IPS DF 19.7 (cell line): ENCODE results near the gene DCLRE1B.

Source experiments
- DNase-seq: peaks from one replicate; pipeline ENCODE4 v3.0.0-alpha.2; 2013; ENCODE audit warnings: low read depth, low spot score

DCLRE1B gene

DNA sequence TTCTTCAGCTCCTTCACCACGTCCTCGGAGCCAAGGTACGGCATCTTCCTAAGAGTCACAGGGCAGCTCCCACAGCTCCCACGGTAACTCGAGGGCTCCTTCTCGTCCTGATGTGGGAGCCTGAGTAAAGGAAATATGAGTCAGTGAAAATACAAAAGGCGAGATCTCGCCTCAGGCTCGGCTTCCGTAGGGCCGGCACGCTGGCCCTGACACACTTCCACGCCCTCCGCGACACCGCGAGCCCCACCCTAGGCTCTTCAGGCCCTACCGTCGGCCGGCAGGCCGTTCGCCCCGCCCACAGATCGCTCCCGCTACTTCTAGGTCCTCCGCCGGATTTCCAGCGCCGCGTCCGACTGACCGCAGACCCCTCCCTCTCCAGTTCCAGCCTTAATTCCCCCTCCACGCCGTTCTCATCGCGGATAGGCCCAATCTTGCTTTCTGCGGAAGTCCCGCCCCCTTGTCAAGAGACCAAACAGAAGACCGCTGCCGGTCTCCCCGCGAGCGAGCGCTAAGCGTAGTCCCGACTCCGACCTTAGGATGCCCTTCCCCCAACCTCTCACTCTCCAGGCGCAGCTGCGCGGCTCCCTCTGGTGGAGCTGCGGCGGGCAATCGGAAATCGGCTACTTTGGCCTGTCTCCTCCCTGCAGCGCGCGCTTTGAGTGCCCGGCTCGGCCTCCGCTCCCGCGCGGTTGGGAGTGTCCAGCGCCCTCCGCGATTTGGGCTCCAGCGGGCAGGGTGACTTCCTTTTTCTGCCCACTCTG is at the start of gene DCLRE1B, which contains the start of gene AP4B1:
Gene DCLRE1B (plus strand): TSS at position 653 of the 761 bp plus-strand sequence. CDS start 261 bp downstream, outside the sequence.
Gene AP4B1 (minus strand): TSS at position 126 of the 761 bp plus-strand sequence. CDS start 82 bp downstream, at position 44.
- DNase-seq: peak; percentile 98

DNA sequence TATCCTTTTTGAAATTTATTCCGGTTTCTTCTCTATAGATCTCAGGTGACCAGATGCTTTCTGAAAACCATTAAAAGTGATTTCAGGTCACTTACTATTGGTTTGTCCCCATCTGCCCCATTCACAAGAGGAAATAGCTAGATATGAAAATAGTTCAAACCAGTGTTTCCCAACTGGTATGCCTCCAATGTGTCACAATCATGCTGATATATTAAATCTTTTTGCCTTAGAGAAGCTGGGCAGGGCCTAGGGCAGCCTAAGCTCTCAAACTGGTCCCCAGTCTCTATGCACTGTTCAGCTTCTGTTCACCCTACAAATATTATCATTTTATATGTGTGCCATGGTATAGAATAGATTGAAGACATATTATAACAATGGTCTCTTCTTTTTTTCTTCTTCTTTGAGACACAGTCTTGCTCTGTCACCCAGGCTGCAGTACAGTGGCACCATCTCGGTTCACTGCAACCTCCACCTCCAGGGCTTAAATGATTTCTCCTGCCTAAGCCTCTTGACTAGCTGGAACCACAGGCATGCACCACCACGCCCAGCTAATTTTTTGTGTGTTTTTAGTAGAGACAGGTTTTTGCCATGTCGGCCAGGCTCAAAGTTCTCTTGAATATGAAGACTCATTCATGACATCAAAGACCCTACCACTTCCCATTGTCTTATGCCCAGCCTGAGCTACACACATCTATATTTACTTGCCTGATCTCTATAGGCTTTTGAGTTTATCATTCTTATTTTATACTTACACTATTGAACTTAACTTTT is 49.3 kb upstream of the DCLRE1B start:
- DNase-seq: no peak

GRCh38 chr1:113856401-113856790 is 48.7 kb upstream of the DCLRE1B start:
- no peak for DNase-seq

DNA sequence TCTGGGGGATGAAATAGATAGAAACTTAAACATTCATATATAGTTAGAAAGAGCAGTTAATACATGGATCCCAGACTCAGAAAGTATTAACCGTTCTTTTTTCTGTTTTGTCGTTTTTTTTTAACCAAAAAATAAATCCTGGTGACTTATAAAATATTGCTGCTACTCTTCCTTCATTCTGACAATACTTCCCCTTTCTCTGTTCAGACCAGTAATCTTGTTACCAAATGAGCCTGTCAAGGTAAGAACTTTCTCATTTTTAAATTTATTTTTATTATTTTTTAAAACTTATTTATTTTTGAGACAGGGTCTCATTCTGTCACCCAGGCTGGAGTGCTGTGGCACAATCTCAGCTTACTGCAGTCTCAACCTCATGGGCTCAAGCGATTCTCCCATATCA is 47.4 kb upstream of the DCLRE1B start:
- DNase-seq: no peak

DNA sequence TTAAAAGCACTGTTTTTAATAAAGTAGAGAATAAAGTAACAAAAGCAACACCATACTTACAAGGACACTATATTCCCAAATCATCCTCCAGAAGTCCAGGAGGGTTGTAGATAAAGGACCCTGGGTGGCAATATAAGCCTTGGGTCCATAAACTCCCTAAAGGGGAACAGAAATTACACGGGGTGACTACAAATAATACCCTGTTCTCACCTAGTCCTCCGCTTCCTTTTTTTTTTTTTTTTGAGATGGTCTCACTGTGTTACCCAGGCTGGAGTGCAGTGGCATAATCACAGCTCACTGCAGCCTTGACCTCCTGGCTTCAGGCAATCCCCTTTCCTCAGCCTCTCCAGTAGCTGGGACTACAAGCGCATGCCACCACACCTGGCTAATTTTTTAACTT is 46.7 kb upstream of the DCLRE1B start:
- no peak for DNase-seq

DNA sequence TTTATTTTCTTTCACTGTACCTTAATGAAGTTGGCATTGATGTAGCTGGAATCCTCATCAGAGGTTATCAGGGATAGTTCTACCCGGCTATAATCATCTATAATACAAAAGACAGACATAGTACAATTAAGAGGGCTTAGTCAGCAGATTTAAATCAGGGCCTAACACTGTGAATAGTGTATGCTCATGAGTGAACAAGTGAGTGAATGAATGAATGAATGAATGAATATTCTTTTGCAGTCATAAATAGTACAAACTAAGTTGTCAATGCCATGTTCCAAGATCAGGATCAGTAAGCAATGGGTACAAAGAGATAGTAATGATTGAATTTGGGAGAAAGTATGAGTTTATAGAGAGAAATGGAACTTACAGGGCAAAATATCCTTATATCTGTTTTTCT is 46.1 kb upstream of the DCLRE1B start:
- no peak for DNase-seq

- DNase-seq: no peak
Measured at GRCh38 chr1:113859478-113860175, 45.5 kb upstream of the DCLRE1B start.

- no peak for DNase-seq
Measured at GRCh38 chr1:113860891-113861290, 44.2 kb upstream of the DCLRE1B start.

DNA sequence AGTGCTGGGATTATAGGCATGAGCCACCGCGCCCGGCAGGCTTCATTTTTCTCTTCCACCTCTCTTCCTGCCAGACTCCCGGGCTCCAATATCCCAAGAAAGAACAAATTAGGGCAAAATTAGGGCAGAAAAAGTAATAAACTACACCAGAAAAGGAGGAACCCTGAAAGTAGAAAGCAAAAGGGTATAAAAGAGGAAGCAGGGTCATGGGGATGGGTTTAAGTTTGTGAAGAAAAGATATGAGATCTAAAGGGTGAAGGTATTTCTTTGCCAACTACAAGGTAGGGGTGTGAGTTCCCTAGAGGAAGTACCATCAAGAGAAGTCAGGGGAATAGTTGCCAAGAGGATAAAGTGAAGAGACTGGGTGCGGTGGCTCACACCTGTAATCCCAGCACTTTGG is 43.5 kb upstream of the DCLRE1B start:
- no peak for DNase-seq

- no peak for DNase-seq
Measured at GRCh38 chr1:113868387-113869083, 36.6 kb upstream of the DCLRE1B start.

DNA sequence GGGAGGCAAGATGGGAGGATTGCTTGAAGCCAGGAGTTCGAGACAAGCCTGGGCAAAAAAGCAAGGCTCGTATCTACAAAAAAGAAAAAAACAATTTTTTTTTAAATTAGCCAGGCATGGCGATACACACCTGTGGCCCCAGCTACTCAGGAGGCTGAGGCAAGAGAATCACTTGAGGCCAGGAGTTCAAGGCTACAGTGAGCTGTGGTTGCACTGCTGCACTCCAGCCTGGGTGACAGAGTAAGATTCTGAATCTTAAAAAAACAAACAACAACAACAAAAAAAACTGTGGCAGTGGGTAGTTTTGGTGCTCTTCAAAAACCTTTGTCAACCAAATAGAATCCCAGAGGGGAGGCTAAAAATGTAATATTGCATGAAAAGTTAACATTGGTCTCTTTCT is 34.3 kb upstream of the DCLRE1B start:
- no peak for DNase-seq

DNA sequence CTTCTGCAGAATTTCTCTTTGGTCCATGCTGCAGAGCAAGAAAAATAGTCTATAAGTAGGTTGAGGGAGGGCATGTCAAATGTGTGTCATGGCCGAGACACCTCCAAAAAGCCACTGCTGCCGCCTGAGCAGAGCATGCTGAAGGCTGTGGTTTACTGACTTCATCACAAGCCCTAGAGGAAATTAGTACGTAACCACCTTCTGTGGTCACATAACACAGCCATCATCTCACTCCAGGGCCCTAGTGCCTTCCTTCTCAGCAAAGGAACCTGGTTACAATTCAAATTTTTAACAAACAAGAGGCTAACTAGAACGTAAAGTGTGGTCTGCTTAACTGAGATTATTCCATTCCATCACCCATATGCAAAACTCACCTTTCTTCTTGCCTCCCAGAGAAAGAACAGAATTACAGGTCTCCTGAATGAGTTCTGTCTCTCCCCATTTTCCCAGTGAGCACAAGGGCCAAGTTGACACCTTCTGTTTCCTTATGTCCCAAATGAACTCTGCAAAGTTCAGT is 33.5 kb upstream of the DCLRE1B start, which contains the start of gene PTPN22:
Gene PTPN22 (minus strand): TSS at position 116 of the 517 bp plus-strand sequence.
- no peak for DNase-seq

DNA sequence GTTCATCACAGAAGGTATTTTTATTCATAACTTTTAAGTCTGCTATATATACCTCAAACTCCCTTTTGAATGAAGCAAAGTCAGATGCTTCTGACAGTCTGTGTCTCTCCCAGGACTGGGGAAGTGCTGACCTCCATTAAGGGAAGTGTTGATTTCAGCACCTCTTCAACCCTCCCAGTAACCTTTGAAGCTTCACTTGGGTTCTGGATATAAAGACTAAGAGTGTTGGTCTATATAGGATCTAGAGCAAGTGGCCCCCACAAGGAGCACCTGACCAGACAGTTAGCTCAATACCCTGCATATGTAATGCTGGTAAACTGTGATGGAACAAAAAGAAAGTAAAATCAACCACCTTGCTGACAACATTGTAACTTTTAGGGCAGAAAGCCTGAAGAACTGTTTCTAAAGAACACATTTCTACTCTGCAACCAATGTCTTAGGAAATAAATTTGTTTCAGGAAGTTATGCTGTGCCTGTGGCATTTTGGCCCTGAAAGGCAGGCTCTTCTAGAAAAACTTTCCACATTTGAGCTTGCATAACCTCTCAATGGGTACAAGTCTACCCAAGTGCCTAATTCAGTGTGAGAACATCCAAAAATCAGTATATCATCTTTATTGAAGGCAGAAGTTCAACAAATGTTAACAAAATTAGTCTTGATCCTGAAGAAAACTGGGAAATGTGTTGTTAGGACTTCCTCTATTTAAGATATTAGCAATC is 32.7 kb upstream of the DCLRE1B start:
- no peak for DNase-seq

DNA sequence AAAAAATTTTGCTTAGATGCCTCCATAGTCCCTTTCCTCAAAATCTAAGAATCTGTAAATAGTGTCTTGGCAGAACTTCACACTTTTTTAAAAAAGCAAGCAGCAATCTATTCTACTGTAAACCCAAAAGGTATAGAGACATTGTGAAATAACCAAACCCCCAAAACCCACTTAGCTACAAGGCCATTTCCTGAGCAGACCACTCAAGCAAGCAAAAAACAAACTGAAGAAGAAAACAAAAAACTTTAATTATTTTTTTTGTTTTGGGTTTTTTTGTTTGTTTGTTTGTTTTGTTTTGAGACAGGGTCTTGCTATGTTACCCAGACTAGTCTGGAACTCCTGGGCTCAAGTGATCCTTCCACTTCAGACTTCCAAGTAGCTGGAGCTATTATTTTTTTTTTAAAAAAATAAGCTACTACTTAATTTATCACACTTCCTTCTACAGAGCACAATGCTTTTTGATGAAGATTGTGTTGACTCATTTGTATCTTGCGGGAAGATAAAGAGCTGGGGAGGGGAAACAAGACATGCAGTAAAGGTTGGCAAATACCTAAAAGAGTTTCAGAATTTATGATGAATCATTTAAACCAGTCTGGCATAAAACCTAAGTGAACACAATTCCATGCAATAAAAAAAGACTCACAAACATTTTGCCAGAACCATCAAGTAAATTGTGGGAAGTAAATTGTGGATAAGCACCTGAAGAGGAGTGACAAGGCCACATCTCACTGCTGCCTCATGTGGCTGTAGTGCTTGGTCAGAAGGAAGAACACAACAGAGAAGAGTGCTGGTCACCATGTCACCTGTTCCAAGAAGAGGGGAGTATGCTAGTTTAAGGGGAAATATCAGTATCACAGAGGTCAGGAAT is 30.9 kb upstream of the DCLRE1B start:
- peak; percentile 5 for DNase-seq

DNA sequence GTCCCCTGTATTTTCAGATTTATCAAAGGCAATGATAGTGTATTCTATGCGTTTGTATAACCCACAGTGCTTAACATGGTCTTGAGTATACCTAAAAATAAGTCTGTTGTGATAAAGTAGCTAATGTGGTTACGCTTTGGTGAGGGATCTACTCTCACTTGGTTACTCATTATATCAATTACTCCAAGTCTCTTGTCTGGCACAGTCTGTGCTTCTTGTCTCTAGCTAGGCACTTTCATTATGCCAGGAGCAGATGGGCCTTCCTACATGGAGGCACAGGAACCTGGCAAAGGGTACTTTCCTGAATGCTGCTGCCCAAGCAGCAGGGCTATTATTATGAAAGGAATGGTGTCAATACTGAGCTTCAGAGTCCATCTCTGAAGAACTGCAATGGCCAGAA is 29.4 kb upstream of the DCLRE1B start:
- DNase-seq: no peak

GRCh38 chr1:113876176-113876575 is 28.9 kb upstream of the DCLRE1B start:
- no peak for DNase-seq

DNA sequence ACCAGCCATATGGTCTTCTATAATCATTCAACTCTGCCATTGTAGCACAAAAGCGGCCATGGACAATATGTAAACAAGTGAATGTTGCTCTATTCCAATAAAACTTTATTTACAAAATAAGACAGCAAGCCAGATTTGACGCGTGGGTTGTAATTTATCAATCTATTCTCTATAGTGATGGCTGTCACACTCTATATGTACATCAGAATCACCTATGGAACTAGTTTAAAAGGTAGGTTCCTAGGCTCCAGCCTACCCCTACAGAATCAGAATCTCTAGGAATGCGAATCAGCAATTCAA is 25.4 kb upstream of the DCLRE1B start:
- DNase-seq: no peak

- no peak for DNase-seq
Measured at GRCh38 chr1:113881661-113882060, 23.5 kb upstream of the DCLRE1B start.

- DNase-seq: no peak
Measured at GRCh38 chr1:113886417-113887401, 18.4 kb upstream of the DCLRE1B start.
